K562 (cell line): Measurements from ENCODE around the gene GPATCH2L. TPM values are rescaled to one million over a fixed set of nuclear protein-coding genes. Genes with fewer than 3 reads are reported as not detected.

Experiments used
- ATAC-seq: fragments of 200-7000 bp; cut with Tn5 transposase; 3 replicates; pipeline ENCODE4 v1.9.1; 2020; ENCODE audit warnings: moderate library complexity
- BruUV-seq: library from RNA; stranded (reverse); fragments of 400-500 nt; replicated peaks from 2 replicates; lab custom pipeline; 2021; lab: Mats Ljungman, UMichigan
- CTCF ChIA-PET: fragments of 300-600 bp; formaldehyde crosslinking; extraction: SDS; loops from one replicate; lab custom pipeline; 2021; ENCODE audit warnings: low intra/inter-chr PET ratio; lab: Yijun Ruan, JAX
- POLR2A ChIA-PET: fragments of 300-600, 350-650 bp; sonication (Branson Sonifier 250); formaldehyde crosslinking; extraction: SDS; loops from one replicate; lab custom pipeline; 2021; ENCODE audit warnings: antibody characterized with exemption, inconsistent platforms; lab: Yijun Ruan, JAX
- DNase-seq, 4 experiments: peaks; one replicate each; pipeline versions ENCODE4 v3.0.0 to v3.0.0-alpha.2; 2011 to 2018; ENCODE audit warnings: low spot score in 3 of 4, mixed read lengths in 3 of 4; ENCODE audit errors: extremely low read depth in 1 of 4
- FAIRE-seq: peaks from 2 replicates; lab custom pipeline; 2011; peaks lifted over from hg19 to GRCh38; lab: Jason Lieb, UNC
- H2AFZ ChIP-seq: 2 replicates; pipeline ENCODE4 v1.6.0; 2011; ENCODE audit warnings: low read depth, low read length, control low read depth, inconsistent platforms
- H3K27ac ChIP-seq: fragments of 200-600 bp; 3 replicates; pipeline ENCODE4 v1.8.0; 2011; ENCODE audit warnings: low read depth, mild to moderate bottlenecking, control low read depth, inconsistent platforms, low read length, moderate library complexity, mixed read lengths; ENCODE audit errors: extremely low read depth
- H3K27me3 ChIP-seq, 2 experiments: fragments of 300-600 bp in 1 of 2; 2 replicates in 1 of 2; 3 replicates in 1 of 2; pipeline versions ENCODE4 v1.6.0 to v1.8.0; 2011; ENCODE audit warnings: inconsistent platforms in 2 of 2, low read length in 2 of 2, mild to moderate bottlenecking in 1 of 2, mixed read lengths in 1 of 2, moderate library complexity in 1 of 2; ENCODE audit not compliant: control insufficient read depth in 2 of 2, insufficient read depth in 2 of 2
- H3K36me3 ChIP-seq: fragments of 300-600 bp; 3 replicates; pipeline ENCODE4 v1.8.0; 2011; ENCODE audit warnings: mild to moderate bottlenecking, low read length, inconsistent platforms; ENCODE audit not compliant: control insufficient read depth, insufficient read depth
- H3K4me1 ChIP-seq, 2 experiments: fragments of 200-600 bp in 1 of 2; replicated peaks in 1 of 2; 2 replicates in 1 of 2; 3 replicates in 1 of 2; pipeline versions ENCODE4 v1.5.1 to v1.8.0; 2011; ENCODE audit warnings: inconsistent platforms in 2 of 2, low read length in 2 of 2, mild to moderate bottlenecking in 1 of 2, mixed read lengths in 1 of 2, moderate library complexity in 1 of 2; ENCODE audit not compliant: control insufficient read depth in 2 of 2, insufficient read depth in 2 of 2
- H3K4me2 ChIP-seq: 2 replicates; pipeline ENCODE4 v1.6.1; 2011; ENCODE audit warnings: low read length, control low read depth, inconsistent platforms, mixed read lengths; ENCODE audit not compliant: insufficient read depth
- H3K4me3 ChIP-seq: fragments of 200-600 bp; sonication (generic), shearing (Covaris generic); 2 replicates; pipeline ENCODE4 v1.5.1; 2016; ENCODE audit warnings: control low read depth, inconsistent platforms
- H3K79me2 ChIP-seq: fragments of 200-600 bp; 3 replicates; pipeline ENCODE4 v1.8.0; 2011; ENCODE audit warnings: low read length, inconsistent platforms; ENCODE audit not compliant: control insufficient read depth, insufficient read depth
- H3K9ac ChIP-seq, 2 experiments: 2 replicates each; pipeline versions ENCODE4 v1.6.0 to v1.6.1; 2011; ENCODE audit warnings: low read depth in 2 of 2, low read length in 2 of 2, control low read depth in 1 of 2, inconsistent platforms in 1 of 2, mild to moderate bottlenecking in 1 of 2, mixed read lengths in 1 of 2; ENCODE audit not compliant: insufficient read depth in 1 of 2
- H3K9me1 ChIP-seq: one replicate; pipeline ENCODE4 v1.6.0; 2011; ENCODE audit warnings: inconsistent platforms, mild to moderate bottlenecking, low read length, moderate library complexity; ENCODE audit not compliant: control insufficient read depth, insufficient read depth
- H3K9me3 ChIP-seq: replicated peaks from 2 replicates; pipeline ENCODE4 v1.5.1; 2011; ENCODE audit warnings: low read depth, low read length, inconsistent platforms; ENCODE audit not compliant: control insufficient read depth, insufficient read depth
- H4K20me1 ChIP-seq: replicated peaks from 2 replicates; pipeline ENCODE4 v1.6.1; 2011; ENCODE audit warnings: low read length, inconsistent platforms, mixed read lengths; ENCODE audit not compliant: control insufficient read depth, insufficient read depth
- NEUROD1 ChIP-seq: fragments of 150-350 bp; IDR thresholded peaks from 2 replicates; pipeline ENCODE4 v1.6.1; 2014; ENCODE audit warnings: borderline replicate concordance, low read length, low read depth; ENCODE audit not compliant: partially characterized antibody
- POLR3G ChIP-seq: IDR thresholded peaks from 2 replicates; pipeline ENCODE4 v1.6.1; 2011; ENCODE audit not compliant: insufficient read length, insufficient replicate concordance; ENCODE audit errors: extremely low read depth
- RBM25 ChIP-seq: fragments of 200-400 bp; formaldehyde crosslinking; IDR thresholded peaks from 2 replicates; pipeline ENCODE4 v1.6.1; 2018; ENCODE audit warnings: low read length, low read depth, moderate library complexity; ENCODE audit not compliant: severe bottlenecking
- RBM39 ChIP-seq: fragments of 200-400 bp; formaldehyde crosslinking; optimal IDR thresholded peaks from 2 replicates; pipeline ENCODE3; 2018; ENCODE audit warnings: low read depth, low read length
- REST ChIP-seq, 2 experiments: fragments of 450-650 bp; formaldehyde crosslinking in 1 of 2; IDR thresholded peaks; 2 replicates each; pipeline versions ENCODE4 v1.4.0 to v1.6.1; 2014 to 2020; ENCODE audit warnings: mild to moderate bottlenecking in 2 of 2, borderline replicate concordance in 1 of 2, low read depth in 1 of 2
- ZNF586 ChIP-seq: fragments of 450-650 bp; formaldehyde crosslinking; conservative IDR thresholded peaks from 2 replicates; pipeline ENCODE4 v1.4.0; 2020; ENCODE audit warnings: mild to moderate bottlenecking, moderate library complexity
- ZNF592 ChIP-seq: fragments of 450-650 bp; IDR thresholded peaks from 2 replicates; pipeline ENCODE4 v1.6.1; 2017; ENCODE audit warnings: antibody characterized with exemption, mild to moderate bottlenecking
- WGBS: fragments of 100-300 bp; shearing (Covaris generic); methylation state at CpG from one replicate; pipeline ENCODE4 v1.1.6; 2016; ENCODE audit warnings: low coverage, mixed read lengths; ENCODE audit not compliant: insufficient coverage; ENCODE audit errors: missing lambda C conversion rate; 5-methylcytosine and 5-hydroxymethylcytosine counted together
- in situ Hi-C: fragments of 300-500 bp; cut with MboI; formaldehyde crosslinking; loops from 4 replicates; pipeline ENCODE4 v1.15.0; 2018; ENCODE audit warnings: inconsistent platforms, mixed read lengths
- intact Hi-C: fragments of 100-400 bp; cut with micrococcal nuclease; formaldehyde crosslinking; loops from 2 replicates; pipeline ENCODE4 v1.14.2; 2022
- polyA plus RNA-seq, 8 experiments: library from polyadenylated mRNA; depleted of rRNA in 4 of 8; stranded (reverse) in 5 of 8; unstranded in 3 of 8; fragments of >200 nt; fragmentation: Nextera tagmentation in 2 of 8; fragmentation: Illumina TruSeq in 1 of 8; extraction: Ambion mirVana in 2 of 8; extraction: Trizol in 1 of 8; gene quantifications; 2 replicates each; pipeline versions ENCODE4 v1.2.1 to v1.2.3, GENCODE V29; 2011 to 2014; ENCODE audit warnings: inconsistent platforms in 1 of 8, missing spikeins in 1 of 8
- total RNA-seq, 7 experiments: library from RNA; depleted of rRNA in 6 of 7; stranded (reverse); fragments of >200 nt in 6 of 7; fragmentation: Illumina TruSeq in 2 of 7; extraction: Trizol in 2 of 7; gene quantifications; 2 replicates each; pipeline versions ENCODE4 v1.2.1 to v1.2.3, GENCODE V29; 2011 to 2021; ENCODE audit warnings: low replicate concordance in 1 of 7

Gene GPATCH2L
- total and polyA plus RNA-seq, 9 of the 15 experiments (the other 6 are each of a cell fraction or from before 2014, with no cell fraction given): 13.1 to 39.6 (median 20.0) TPM

- no peak for ATAC-seq
- Histone ChIP-seq H3K4me1 (peaks cover 8 to 14% of the 10 kb centered on the region in 2 experiments; a peak in 4 of 5 replicates), H3K4me2 (no peak overlapping the region), H3K27ac (no peak overlapping the region), H2AFZ (no peak overlapping the region), H3K9me3 (no peaks in the 10 kb centered on the region), H3K9me1 (no peaks in the 10 kb centered on the region), H4K20me1 (no peaks in the 10 kb centered on the region; the same call in 1 of the 2 replicates), H3K9ac (no peak overlapping the region), H3K79me2 (no peaks in the 10 kb centered on the region), H3K4me3 (no peak overlapping the region), H3K36me3 (no peaks in the 10 kb centered on the region), H3K27me3 (peaks cover 7 to 38% of the 10 kb centered on the region in 2 experiments; a peak in 4 of 5 replicates)
- POLR2A ChIA-PET: no interaction called here
- WGBS: 0% methylated on average over 7 of the region's 7 CpGs
- peak; percentile 29 for TF ChIP-seq REST (IDR thresholded peaks at IDR 0.05; ENCODE audit: borderline replicate concordance)
- no peak for TF ChIP-seq REST (CRISPR knock-in tag; IDR thresholded peaks at IDR 0.05; ENCODE audit: low read depth)
- TF ChIP-seq RBM25: no peak
- TF ChIP-seq ZNF592: no peak
- no peak for TF ChIP-seq NEUROD1
- TF ChIP-seq ZNF586 (CRISPR knock-in tag): no peak
- no peak for TF ChIP-seq POLR3G
- TF ChIP-seq RBM39: no peak
- in situ Hi-C loops (no loop called here), intact Hi-C loops (loop anchor here (5.0 kb wide), 1 partner anchor 122 kb away; no protein-coding TSS in a partner anchor)
- BruUV-seq: no TSS peak
- DNase-seq: no peak
- no peak for FAIRE-seq
- CTCF ChIA-PET: no interaction called here
These were observed 16.0 kb upstream of the GPATCH2L start for GRCh38 chr14:76135722-76136121.
